GM19328 (cell line): Measurements from ENCODE around the gene PRSS56.
"Not testable (repeated sequence)": the region's sequence is repeated elsewhere in the genome, so short reads cannot be mapped to it uniquely, and the experiment has no call there.

Experiments
- ATAC-seq: cut with Tn5 transposase; IDR thresholded peaks from one replicate; pipeline ENCODE4 v1.9.1; 2021; ENCODE audit warnings: mild to moderate bottlenecking, moderate library complexity; ENCODE audit not compliant: unreplicated experiment

The PRSS56 gene

DNA sequence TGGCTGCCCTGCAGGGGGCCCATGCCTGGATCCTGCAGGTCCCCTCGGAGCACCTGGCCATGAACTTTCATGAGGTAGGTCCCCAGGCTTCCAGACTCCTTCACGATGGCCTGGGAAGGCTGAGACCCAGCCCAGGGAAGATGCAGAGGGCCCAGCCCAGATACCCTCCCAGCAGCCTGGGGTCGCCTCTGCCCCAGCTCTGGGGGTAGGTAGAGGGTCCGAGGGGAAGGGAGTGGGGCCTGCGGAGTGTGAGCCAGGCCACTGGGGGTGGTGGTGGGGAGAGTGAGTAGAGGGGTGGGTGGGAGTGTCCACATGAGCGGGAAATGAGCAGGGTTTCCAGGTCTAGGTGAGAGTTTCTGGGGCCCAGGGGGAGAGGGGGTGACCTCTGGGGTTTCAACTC is 4.6 kb downstream of the PRSS56 start:
- ATAC-seq, result no peak

DNA sequence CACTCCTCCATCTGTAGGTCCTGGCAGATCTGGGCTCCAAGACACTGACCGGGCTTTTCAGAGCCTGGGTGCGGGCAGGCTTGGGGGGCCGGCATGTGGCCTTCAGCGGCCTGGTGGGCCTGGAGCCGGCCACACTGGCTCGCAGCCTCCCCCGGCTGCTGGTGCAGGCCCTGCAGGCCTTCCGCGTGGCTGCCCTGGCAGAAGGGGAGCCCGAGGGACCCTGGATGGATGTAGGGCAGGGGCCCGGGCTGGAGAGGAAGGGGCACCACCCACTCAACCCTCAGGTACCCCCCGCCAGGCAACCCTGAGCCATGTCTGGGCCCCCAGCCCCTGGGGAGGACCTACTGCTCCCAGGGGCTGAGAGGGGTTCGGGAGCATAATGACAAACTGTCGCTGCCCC is 5.0 kb downstream of the PRSS56 start:
- ATAC-seq, result no peak

GRCh38 chr2:232525791-232526371 is 5.7 kb downstream of the PRSS56 start, which contains the start of gene CHRND:
Gene CHRND (plus strand): TSS chr2:232526160. CDS start chr2:232526216, 56 bp downstream.
- no peak for ATAC-seq

DNA sequence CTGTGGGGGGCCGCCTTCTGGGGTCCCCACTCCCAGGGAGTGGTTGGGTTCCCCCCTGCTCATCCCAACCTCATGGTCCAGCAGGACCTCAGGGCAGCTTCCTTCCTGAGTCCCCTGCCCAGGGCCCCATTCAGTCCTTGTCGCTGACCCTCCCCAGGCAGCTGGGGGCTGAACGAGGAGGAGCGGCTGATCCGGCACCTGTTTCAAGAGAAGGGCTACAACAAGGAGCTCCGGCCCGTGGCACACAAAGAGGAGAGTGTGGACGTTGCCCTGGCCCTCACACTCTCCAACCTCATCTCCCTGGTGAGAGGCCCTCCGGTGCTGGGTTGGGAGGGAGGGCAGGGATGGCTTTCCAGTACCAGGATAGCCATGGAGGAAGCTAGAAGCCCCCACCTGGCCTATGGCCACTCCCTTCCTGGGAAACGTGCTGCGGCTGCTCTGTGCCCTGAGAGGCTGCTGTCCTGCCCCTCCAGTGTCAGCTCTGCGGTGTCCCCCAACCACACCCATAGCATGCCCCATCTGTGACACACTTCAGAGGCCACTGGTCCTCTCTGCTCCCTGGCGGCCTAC is 6.3 kb downstream of the PRSS56 start:
- ATAC-seq, result no peak

DNA sequence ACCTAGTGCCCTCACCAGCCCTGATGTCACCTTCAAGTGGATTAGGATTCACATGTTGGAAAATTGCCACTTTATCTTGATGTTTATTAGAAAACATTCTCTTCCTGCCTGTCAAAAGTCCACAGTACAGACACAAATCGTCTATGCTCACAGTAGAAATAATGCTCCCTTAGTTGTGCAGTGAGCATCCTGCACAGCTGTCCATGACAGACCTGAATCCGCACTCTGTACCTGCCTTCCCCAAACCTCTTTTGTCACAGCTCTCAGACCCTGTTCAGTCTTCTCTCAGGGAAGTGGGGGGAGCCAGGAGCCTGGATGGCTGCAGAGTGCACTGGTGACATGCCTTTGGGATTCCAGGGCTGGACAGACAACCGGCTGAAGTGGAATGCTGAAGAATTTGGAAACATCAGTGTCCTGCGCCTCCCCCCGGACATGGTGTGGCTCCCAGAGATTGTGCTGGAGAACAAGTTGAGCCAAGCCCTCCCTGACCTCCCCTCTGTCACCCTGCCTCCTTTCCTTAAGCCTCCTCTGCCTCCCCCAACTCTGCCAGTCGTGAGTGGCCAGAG is 7.8 kb downstream of the PRSS56 start:
- ATAC-seq, result no peak

DNA sequence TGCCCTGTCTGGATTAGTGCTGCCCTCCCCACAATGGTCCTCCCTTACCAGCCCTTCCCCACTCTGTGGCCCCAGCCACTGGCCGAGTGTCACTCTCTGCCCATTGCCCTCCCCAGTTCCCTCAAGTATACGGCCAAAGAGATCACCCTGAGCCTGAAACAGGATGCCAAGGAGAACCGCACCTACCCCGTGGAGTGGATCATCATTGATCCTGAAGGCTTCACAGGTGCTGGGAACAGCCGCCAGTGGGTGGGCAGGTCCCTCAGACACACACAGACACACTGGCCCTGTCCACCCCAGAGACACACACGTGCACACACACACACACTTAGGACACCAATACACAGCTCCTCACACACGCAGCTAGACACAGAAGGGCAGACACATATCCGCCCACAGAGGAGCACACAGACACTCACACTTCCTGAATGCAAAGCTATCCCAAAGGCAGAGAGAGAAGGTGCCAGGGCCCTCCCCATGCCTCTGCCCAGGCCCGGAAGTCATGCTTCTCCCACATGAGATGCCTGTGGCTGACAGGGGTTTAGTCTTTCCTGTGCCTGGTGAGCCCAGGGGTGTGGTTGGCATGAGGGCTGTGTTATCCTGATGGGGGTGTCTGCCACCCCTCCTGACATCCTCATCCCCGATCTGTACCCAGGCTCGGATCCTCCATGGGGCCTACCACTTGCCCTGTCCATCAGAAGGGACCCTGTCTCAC is 8.7 kb downstream of the PRSS56 start:
- no peak for ATAC-seq

GRCh38 chr2:232529806-232530547 is 9.8 kb downstream of the PRSS56 start:
- no peak for ATAC-seq

DNA sequence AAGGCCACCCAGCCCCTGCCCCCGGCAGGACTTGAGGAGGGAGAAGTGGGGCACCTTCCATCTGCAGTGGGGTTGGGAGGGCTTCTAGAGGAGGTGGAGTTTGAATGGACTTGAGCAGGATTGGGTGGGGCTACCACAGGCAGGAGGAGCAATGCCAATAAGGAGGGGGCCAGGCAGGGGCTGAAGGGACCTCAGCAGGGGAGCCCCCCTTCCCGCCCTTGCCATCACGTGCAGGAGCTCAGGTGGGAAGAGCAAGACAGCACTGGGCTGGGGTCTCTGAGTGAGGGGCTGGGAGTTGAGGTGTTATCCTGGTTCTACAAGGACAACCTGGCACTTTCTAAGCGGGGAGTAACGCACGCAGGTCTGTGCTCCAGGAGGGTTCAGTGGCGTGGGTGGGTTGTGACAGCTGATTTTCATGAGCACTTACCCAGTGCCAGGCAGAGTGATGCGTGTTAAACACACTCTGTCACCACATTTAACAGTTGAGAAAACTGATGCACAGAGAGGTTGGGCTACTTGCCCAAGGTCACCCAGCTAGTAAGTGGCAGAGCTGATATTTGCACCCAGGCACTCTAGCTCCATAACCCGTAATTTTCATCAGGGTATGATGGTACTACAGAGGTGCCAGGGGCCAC is 10.6 kb downstream of the PRSS56 start:
- no peak for ATAC-seq

DNA sequence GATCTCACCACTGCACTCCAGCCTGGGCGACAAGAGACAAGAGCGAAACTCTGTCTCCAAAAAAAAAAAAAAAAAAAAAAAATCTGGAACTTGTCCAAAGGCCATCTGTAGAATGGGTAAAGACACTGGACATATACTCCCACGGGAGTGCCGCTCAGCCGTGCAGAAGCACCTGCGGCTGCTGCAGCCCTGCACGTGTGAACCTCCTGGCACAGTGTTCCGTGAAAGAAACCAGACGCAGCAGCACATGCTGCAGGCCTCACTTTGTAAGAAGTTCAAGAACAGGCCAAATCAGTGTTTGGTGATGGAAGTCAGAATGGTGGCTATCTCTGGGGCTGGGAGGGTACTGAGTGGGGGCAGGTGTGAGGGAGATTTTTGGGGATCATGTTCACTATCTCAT is 12.2 kb downstream of the PRSS56 start:
- ATAC-seq, result no peak

- not testable (repeated sequence) for ATAC-seq
Measured at GRCh38 chr2:232532821-232533220, 12.6 kb downstream of the PRSS56 start.

DNA sequence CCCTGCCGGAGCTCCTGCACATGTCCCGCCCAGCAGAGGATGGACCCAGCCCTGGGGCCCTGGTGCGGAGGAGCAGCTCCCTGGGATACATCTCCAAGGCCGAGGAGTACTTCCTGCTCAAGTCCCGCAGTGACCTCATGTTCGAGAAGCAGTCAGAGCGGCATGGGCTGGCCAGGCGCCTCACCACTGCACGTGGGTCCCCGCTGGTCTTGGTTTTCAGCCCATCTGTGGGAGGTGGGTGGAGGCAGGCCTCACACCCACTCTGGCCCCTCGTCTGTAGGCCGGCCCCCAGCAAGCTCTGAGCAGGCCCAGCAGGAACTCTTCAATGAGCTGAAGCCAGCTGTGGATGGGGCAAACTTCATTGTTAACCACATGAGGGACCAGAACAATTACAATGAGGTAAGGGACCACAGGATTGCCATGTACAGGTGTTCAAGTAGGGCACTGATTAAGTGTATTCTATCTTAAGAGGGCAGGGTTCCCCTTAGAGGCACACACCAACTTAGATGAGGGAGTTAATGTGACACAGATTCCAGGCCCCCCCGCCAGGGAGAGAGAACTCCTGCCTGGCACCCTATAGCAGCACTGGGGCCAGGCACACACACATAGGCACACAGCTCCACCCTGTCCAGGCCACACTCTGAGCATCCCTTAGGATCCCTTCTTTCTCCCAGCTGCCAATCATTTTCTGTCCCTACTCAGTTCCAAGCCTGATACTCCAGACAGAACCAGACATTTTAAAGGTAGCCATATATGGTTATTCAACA is 13.9 kb downstream of the PRSS56 start:
- no peak for ATAC-seq

- ATAC-seq, result no peak
Measured at GRCh38 chr2:232534940-232535651, 14.9 kb downstream of the PRSS56 start.

- ATAC-seq, result no peak
Measured at GRCh38 chr2:232535761-232536530, 15.8 kb downstream of the PRSS56 start.

GRCh38 chr2:232537079-232537478 is 16.9 kb downstream of the PRSS56 start:
- ATAC-seq, result no peak

DNA sequence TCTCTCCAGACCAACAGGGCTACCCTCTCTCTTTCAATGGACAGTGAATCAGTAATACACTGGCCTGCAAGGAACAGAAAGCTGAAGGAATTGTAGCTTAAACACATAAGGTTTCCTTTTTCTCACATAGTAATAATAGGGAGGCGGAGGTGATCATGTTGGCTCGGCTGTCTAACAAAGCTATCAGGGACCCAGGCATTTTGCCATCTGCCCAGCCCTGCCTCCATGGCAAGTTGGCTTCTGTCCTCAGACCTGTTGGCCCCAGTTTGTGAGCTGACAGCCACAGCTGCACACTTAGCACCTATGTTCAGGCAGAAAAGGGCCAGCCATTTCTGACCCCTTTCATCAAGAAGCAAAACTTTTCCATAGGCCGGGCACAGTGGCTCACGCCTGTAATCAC is 17.3 kb downstream of the PRSS56 start:
- no peak for ATAC-seq

DNA sequence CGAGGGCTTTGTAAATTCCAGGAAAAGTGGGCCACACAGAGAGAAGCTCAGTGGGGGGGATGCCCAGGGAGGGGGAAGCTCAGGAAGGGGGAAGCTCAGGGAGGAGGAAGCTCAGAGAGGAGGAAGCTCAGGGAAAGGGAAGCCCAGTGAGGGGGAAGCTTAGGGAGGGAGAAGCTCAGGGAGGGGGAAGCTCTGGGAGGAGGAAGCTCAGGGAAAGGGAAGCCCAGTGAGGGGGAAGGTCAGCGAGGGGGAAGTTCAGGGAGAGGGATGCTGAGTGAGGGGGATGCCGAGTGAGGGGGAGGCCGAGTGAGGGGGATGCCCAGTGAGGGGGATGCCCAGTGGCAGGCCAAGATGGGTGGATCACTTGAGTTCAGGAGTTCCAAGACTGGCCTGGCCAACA is 18.5 kb downstream of the PRSS56 start:
- no peak for ATAC-seq

- no peak for ATAC-seq
Measured at GRCh38 chr2:232539298-232540231, 19.4 kb downstream of the PRSS56 start, which contains the start of gene CHRNG. Gene CHRNG (plus strand): TSS chr2:232539692. CDS start chr2:232539748, 56 bp downstream.
